Mucosa of stomach (tissue), 1 donor: ENCODE measurements around the gene ABCC8.

Experiments
- H3K27me3 ChIP-seq: one replicate; pipeline ENCODE4 v1.7.0; 2013; ENCODE audit warnings: mild to moderate bottlenecking, low read length; ENCODE audit not compliant: control insufficient read depth, insufficient read depth
- H3K36me3 ChIP-seq: one replicate; pipeline ENCODE4 v1.7.0; 2013; ENCODE audit warnings: low read length; ENCODE audit not compliant: control insufficient read depth, insufficient read depth
- H3K4me1 ChIP-seq: one replicate; pipeline ENCODE4 v1.7.0; 2013; ENCODE audit warnings: mild to moderate bottlenecking, low read length; ENCODE audit not compliant: control insufficient read depth, insufficient read depth
- H3K4me3 ChIP-seq: one replicate; pipeline ENCODE4 v1.7.0; 2013; ENCODE audit warnings: low read length
- H3K9ac ChIP-seq: one replicate; pipeline ENCODE4 v1.7.0; 2013; ENCODE audit warnings: mild to moderate bottlenecking, low read length, moderate library complexity
- H3K9me3 ChIP-seq: one replicate; pipeline ENCODE4 v1.7.0; 2013; ENCODE audit warnings: mild to moderate bottlenecking, low read length, moderate library complexity; ENCODE audit not compliant: control insufficient read depth
- donor health status: Pancreatic carcinoma.

The ABCC8 gene

GRCh38 chr11:17476317-17477083 lies at the start of gene ABCC8:
ABCC8 (minus strand) TSS chr11:17476845; CDS start chr11:17476776, 69 bp downstream.
- Histone ChIP-seq H3K27me3 (peaks cover 58% of the 10 kb centered on the region), H3K4me3 (no peak within 1 kb of the TSS), H3K9ac (no peak within 1 kb of the TSS), H3K9me3 (no peaks in the 10 kb centered on the region), H3K36me3 (no peaks in the 10 kb centered on the region), H3K4me1 (no peaks in the 10 kb centered on the region)

GRCh38 chr11:17526326-17526725 lies 49.7 kb upstream of the ABCC8 start:
- no peaks in the 10 kb centered on the region for H3K27me3 ChIP-seq
- no peak overlapping the region for H3K4me3 ChIP-seq
- H3K4me1 ChIP-seq, result peaks cover 1% of the 10 kb centered on the region
- H3K9ac ChIP-seq, result no peak overlapping the region
- H3K36me3 ChIP-seq, result peaks cover 16% of the 10 kb centered on the region
- H3K9me3 ChIP-seq, result no peaks in the 10 kb centered on the region

GRCh38 chr11:17525570-17525969 lies 48.9 kb upstream of the ABCC8 start:
- Histone ChIP-seq H3K36me3 (peaks cover 16% of the 10 kb centered on the region), H3K9me3 (no peaks in the 10 kb centered on the region), H3K4me1 (no peaks in the 10 kb centered on the region), H3K27me3 (no peaks in the 10 kb centered on the region), H3K9ac (no peak overlapping the region), H3K4me3 (no peak overlapping the region)

GRCh38 chr11:17524221-17524620 lies 47.6 kb upstream of the ABCC8 start:
- Histone ChIP-seq H3K9me3 (no peaks in the 10 kb centered on the region), H3K4me1 (no peaks in the 10 kb centered on the region), H3K27me3 (no peaks in the 10 kb centered on the region), H3K4me3 (no peak overlapping the region), H3K36me3 (peaks cover 9% of the 10 kb centered on the region), H3K9ac (no peak overlapping the region)

- H3K4me1 ChIP-seq, result no peaks in the 10 kb centered on the region
- no peaks in the 10 kb centered on the region for H3K9me3 ChIP-seq
- no peaks in the 10 kb centered on the region for H3K27me3 ChIP-seq
- peaks cover 12% of the 10 kb centered on the region for H3K36me3 ChIP-seq
- no peak overlapping the region for H3K9ac ChIP-seq
- no peak overlapping the region for H3K4me3 ChIP-seq
Observed at GRCh38 chr11:17522655-17523054, 46.0 kb upstream of the ABCC8 start.

DNA sequence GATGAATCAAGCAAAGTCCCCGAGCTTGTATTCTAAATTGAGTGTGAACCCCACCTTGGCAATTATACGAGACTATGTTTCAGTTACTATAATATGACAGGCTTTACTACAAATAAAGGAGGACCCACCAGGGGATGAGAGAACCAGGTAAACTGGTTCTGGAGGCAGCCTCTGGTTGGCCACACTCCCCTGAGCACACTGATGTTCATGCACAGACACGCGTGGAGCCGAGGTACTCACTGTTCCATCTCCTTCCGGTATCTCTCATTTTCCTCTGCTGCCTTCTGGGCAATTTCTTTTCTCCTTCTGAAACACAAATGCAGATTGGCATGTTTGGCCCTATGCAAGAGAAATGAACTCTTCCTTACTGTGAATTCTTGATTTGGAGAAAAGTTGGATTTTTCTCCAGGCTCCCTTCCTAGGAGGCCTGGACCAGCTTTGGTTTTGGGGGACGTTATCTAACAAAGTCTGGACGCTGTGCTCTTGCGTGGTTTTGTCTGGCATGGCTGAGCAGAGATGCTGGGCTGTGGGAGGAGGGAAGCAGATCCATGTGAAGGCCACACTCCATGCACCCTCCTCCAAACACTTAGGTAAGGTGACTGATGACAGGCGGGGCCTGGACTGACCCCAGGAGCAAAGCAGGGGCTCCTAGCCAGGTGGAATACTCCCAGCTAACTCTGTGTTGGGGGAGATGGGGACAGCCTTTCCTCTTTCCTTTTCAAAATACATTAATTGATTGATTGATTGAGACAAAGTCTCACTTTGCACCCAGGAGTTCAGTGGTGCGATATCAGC lies 44.7 kb upstream of the ABCC8 start:
- H3K9me3 ChIP-seq, result no peaks in the 10 kb centered on the region
- no peaks in the 10 kb centered on the region for H3K4me1 ChIP-seq
- H3K27me3 ChIP-seq, result no peaks in the 10 kb centered on the region
- peaks cover 22% of the 10 kb centered on the region for H3K36me3 ChIP-seq
- H3K9ac ChIP-seq, result no peak overlapping the region
- no peak overlapping the region for H3K4me3 ChIP-seq

DNA sequence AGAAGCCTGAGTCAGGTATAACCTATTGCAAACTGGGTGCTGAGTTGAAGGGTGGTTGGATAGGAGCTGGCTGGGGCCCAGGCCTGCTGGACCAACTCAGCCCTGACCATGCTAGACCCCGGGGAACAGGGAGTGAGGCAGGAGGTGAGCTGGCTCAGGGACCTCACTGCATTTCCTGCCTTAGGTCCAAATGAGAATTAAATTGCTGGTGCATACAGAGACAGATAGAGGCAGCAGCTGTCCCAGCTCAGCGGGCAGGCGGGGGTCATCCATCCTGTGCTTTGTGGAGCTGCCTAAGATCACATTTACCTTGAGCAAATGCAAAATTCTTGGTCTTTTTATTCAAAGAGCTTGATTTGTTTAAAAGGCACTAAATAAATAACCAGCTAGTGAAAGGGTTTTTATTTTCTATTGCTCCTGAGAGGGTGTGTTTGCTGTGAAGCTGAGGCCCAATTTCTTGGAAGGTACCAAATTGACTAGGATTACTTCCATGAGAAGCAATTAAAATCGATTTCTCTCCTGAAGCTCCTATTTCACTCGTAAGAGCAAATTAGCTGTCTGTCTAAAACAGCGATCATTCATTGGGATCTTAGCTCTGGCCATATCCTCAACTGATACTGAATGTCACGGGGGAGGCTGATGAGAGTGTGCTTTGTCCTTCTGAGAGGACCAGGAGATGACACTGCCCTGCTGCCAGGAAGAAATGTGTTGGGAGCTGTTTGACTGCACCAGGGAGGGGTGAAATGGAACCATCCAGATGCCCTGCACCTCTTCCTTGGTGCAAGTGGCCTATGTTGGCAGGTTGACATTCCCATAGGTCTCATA lies 42.6 kb upstream of the ABCC8 start:
- H3K36me3 ChIP-seq, result peaks cover 18% of the 10 kb centered on the region
- no peak overlapping the region for H3K9ac ChIP-seq

GRCh38 chr11:17518366-17518765 lies 41.7 kb upstream of the ABCC8 start:
- no peaks in the 10 kb centered on the region for H3K9me3 ChIP-seq
- H3K4me1 ChIP-seq, result no peaks in the 10 kb centered on the region
- no peak overlapping the region for H3K9ac ChIP-seq
- no peak overlapping the region for H3K4me3 ChIP-seq
- H3K27me3 ChIP-seq, result no peaks in the 10 kb centered on the region
- H3K36me3 ChIP-seq, result peaks cover 18% of the 10 kb centered on the region

More for the DNA sequence above, 42.6 kb upstream of the ABCC8 start:
- Histone ChIP-seq H3K4me3 (no peak overlapping the region), H3K9me3 (no peaks in the 10 kb centered on the region), H3K4me1 (no peaks in the 10 kb centered on the region), H3K27me3 (no peaks in the 10 kb centered on the region)

- Histone ChIP-seq H3K27me3 (no peaks in the 10 kb centered on the region), H3K9ac (no peak overlapping the region), H3K4me1 (no peaks in the 10 kb centered on the region), H3K4me3 (no peak overlapping the region), H3K36me3 (peaks cover 13% of the 10 kb centered on the region), H3K9me3 (no peaks in the 10 kb centered on the region)
Observed at GRCh38 chr11:17517186-17517585, 40.5 kb upstream of the ABCC8 start.

DNA sequence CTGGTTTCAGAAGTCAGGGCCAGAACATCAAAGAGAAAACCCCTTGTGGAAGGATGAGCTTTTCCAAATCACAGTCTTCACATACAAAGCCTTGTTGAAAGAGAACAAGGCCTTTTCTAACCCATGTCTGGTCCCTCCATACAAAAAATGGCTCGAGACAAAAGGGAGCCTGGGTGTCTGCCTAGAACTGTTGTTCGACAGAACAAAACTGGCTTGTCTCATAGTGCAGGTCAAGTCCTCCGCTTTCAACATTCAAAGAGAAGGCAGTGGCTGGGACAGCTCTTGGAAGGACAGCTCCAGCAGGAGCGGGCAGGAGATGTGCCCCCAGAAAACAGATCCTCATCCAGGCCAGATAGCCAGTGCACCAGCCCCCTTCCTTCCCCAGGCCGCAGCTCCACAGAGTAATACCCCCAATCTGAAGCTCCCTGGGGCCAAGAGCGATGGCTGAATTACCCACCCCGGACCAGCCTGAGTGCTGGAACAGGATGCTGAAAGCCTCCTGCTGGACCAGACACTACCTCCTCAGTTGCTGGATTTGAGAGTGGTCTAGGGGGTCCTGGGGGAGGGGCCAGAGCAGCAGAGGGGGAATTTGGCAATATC lies 40.0 kb upstream of the ABCC8 start:
- H3K4me3 ChIP-seq, result no peak overlapping the region
- no peaks in the 10 kb centered on the region for H3K4me1 ChIP-seq
- no peak overlapping the region for H3K9ac ChIP-seq
- peaks cover 13% of the 10 kb centered on the region for H3K36me3 ChIP-seq
- H3K9me3 ChIP-seq, result no peaks in the 10 kb centered on the region
- H3K27me3 ChIP-seq, result no peaks in the 10 kb centered on the region

- H3K4me3 ChIP-seq, result no peak overlapping the region
- H3K9me3 ChIP-seq, result no peaks in the 10 kb centered on the region
- no peaks in the 10 kb centered on the region for H3K27me3 ChIP-seq
- H3K4me1 ChIP-seq, result no peaks in the 10 kb centered on the region
- no peak overlapping the region for H3K9ac ChIP-seq
- H3K36me3 ChIP-seq, result peaks cover 13% of the 10 kb centered on the region
Observed at GRCh38 chr11:17515443-17516176, 39.0 kb upstream of the ABCC8 start.
